Measurements from ENCODE around the gene SRPK2. TPM values are rescaled to one million over a fixed set of nuclear protein-coding genes. Genes with fewer than 3 reads are reported as not detected.
A peak's percentile ranks its signal among the peaks of the same experiment; 100 is the strongest.

SRPK2 gene
- total RNA-seq, 1 experiment from 2014 or later: 21.6 TPM

DNA sequence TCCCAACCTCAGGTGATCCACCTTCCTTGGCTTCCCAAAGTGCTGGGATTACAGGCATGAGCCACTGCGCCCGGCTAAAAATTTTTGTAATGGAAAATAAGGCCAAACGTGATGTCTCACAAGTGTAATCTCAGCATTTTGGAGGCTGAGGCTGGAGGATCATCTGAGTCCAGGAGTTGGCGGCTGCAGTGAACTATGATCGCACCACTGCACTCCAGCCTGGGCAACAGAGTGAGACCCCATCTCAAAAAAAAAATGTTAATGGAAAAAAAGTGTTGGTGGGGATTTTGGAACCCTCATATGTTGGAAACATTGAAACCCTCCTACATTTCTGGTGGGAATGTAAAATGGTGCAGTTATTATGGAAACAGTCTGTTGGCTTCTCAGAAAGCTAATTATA is 2.7 kb upstream of the SRPK2 start:
- Histone ChIP-seq H3F3A (ENCODE audit: low read length, unreplicated experiment) (no peaks in the 10 kb centered on the region), H3K27me3 (ENCODE audit: low read length) (no peaks in the 10 kb centered on the region), H3K9me3 (ENCODE audit: low read length) (no peaks in the 10 kb centered on the region), H3K36me3 (ENCODE audit: low read depth, low read length) (no peaks in the 10 kb centered on the region), H3K79me2 (ENCODE audit: low read length) (peaks cover 16% of the 10 kb centered on the region), H3K4me1 (ENCODE audit: insufficient read depth, low read length) (peaks cover 8% of the 10 kb centered on the region; the same call in 1 of the 2 replicates), H2AFZ (ENCODE audit: low read length) (no peak overlapping the region), H3K4me3 (ENCODE audit: low read length) (no peak overlapping the region), H4K20me1 (ENCODE audit: low read length) (peaks cover 7% of the 10 kb centered on the region), H3K9me2 (replicated peaks; ENCODE audit: low read length) (no peaks in the 10 kb centered on the region), H3K9ac (ENCODE audit: low read length) (no peak overlapping the region), H3K4me2 (ENCODE audit: low read length) (no peak overlapping the region), H3K27ac (ENCODE audit: low read length) (no peak overlapping the region)
- no peak for ATAC-seq
- CTCF ChIA-PET: no interaction called here
- no TSS peak for BruUV-seq (replicated peaks)
- TF ChIP-seq CTCF (conservative IDR thresholded peaks at IDR 0.05; ENCODE audit: low read depth, low read length) (no peak), EZH2 (IDR thresholded peaks at IDR 0.05; ENCODE audit: low read length, unreplicated experiment) (no peak), EZH2phosphoT487 (IDR thresholded peaks at IDR 0.05; ENCODE audit: borderline replicate concordance, low read length) (no peak)
- intact Hi-C loops (cut with micrococcal nuclease): loop anchor here (10.0 kb wide), 1 partner anchor 653 kb away; no protein-coding TSS in a partner anchor
- POLR2A ChIA-PET (ENCODE audit: unreplicated experiment): interaction anchor here (0.7 kb wide), 1 partner anchor 8 kb away, joined by 4 read pairs; no protein-coding TSS in a partner anchor
- DNase-seq: no peak

- POLR2A ChIA-PET (ENCODE audit: unreplicated experiment): interaction anchor here (0.7 kb wide), 1 partner anchor 31 kb away, joined by 8 read pairs; no protein-coding TSS in a partner anchor
- H3K4me3 ChIP-seq (ENCODE audit: low read length): no peak overlapping the region; the same call in 1 of the 2 replicates
- no peak overlapping the region for H3K4me2 ChIP-seq (ENCODE audit: low read length)
- intact Hi-C loops (cut with micrococcal nuclease): loop anchor here (5.0 to 10.0 kb wide), 2 partner anchors 378 to 655 kb away; partner anchors contain the start of gene KMT2E
- TF ChIP-seq EZH2 (IDR thresholded peaks at IDR 0.05; ENCODE audit: low read length, unreplicated experiment) (no peak), EZH2phosphoT487 (IDR thresholded peaks at IDR 0.05; ENCODE audit: borderline replicate concordance, low read length) (no peak), CTCF (conservative IDR thresholded peaks at IDR 0.05; ENCODE audit: low read depth, low read length) (no peak)
- no TSS peak for BruUV-seq (replicated peaks)
- no peaks in the 10 kb centered on the region for H3F3A ChIP-seq (ENCODE audit: low read length, unreplicated experiment)
- no peak for ATAC-seq
- H3K4me1 ChIP-seq (ENCODE audit: insufficient read depth, low read length): peaks cover 8% of the 10 kb centered on the region; the same call in 1 of the 2 replicates
- H3K9ac ChIP-seq (ENCODE audit: low read length): no peak overlapping the region
- DNase-seq: no peak
- no peaks in the 10 kb centered on the region for H3K9me3 ChIP-seq (ENCODE audit: low read length)
- H3K27ac ChIP-seq (ENCODE audit: low read length): no peak overlapping the region
- no peaks in the 10 kb centered on the region for H3K9me2 ChIP-seq (replicated peaks; ENCODE audit: low read length)
- no peaks in the 10 kb centered on the region for H3K36me3 ChIP-seq (ENCODE audit: low read depth, low read length)
- H3K27me3 ChIP-seq (ENCODE audit: low read length): no peaks in the 10 kb centered on the region
- H2AFZ ChIP-seq (ENCODE audit: low read length): no peak overlapping the region
- H4K20me1 ChIP-seq (ENCODE audit: low read length): peaks cover 7% of the 10 kb centered on the region
- H3K79me2 ChIP-seq (ENCODE audit: low read length): peaks cover 28% of the 10 kb centered on the region
- CTCF ChIA-PET: no interaction called here
These were observed 1.2 kb upstream of the SRPK2 start for GRCh38 chr7:105389889-105390288.

DNA sequence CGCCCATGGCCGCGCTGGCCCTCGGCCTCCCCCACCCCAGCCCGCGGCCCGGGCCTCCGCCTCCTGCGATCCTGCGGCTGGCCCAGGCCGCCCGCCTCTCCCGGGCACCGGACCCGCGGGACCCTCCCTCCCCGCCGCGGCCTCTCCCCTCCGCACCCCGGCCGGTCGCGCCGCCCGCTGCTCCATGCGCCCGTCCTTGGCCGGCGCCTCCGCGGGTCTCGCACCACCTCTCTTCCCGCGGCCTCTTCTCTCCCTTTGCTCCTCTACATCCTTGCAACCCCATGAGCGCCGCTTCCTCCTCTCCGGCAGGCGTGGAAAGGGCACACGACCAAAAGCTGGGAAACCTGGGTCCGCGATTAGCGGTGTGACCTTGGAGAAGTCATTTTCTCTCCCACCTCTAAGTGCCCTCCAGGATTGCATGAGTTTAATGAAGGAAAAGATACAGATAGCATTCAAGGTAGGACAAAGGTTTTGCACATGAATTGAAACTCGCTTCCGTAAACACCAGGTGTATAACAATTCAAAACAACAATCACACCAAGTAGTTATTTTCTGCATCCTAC is 448 bp upstream of the SRPK2 start:
- Histone ChIP-seq H3K4me1 (ENCODE audit: insufficient read depth, low read length) (peaks cover 8% of the 10 kb centered on the region; the same call in 1 of the 2 replicates), H3K27me3 (ENCODE audit: low read length) (no peaks in the 10 kb centered on the region), H2AFZ (ENCODE audit: low read length) (peak overlapping the region; percentile 87), H3K27ac (ENCODE audit: low read length) (no peak overlapping the region), H3K9me3 (ENCODE audit: low read length) (no peaks in the 10 kb centered on the region), H3F3A (ENCODE audit: low read length, unreplicated experiment) (no peaks in the 10 kb centered on the region), H3K4me3 (ENCODE audit: low read length) (peak overlapping the region; percentile 94), H3K4me2 (ENCODE audit: low read length) (peak overlapping the region; percentile 74), H3K9me2 (replicated peaks; ENCODE audit: low read length) (no peaks in the 10 kb centered on the region), H3K9ac (ENCODE audit: low read length) (peak overlapping the region; percentile 53; the same call in 1 of the 2 replicates), H4K20me1 (ENCODE audit: low read length) (peaks cover 7% of the 10 kb centered on the region), H3K79me2 (ENCODE audit: low read length) (peaks cover 34% of the 10 kb centered on the region), H3K36me3 (ENCODE audit: low read depth, low read length) (no peaks in the 10 kb centered on the region)
- intact Hi-C loops (cut with micrococcal nuclease): loop anchor here (5.0 kb wide), 1 partner anchor 377 kb away; the partner anchor contains the start of gene KMT2E
- ChIA-PET POLR2A (ENCODE audit: unreplicated experiment) (interaction anchor here (0.6 to 0.7 kb wide), 3 partner anchors 30 to 727 kb away, joined by 3 to 14 read pairs (median 8); no protein-coding TSS in a partner anchor), CTCF (interaction anchor here (0.6 kb wide), 1 partner anchor 377 kb away, joined by 6 read pairs; no protein-coding TSS in a partner anchor)
- no TSS peak for BruUV-seq (replicated peaks)
- TF ChIP-seq EZH2phosphoT487 (IDR thresholded peaks at IDR 0.05; ENCODE audit: borderline replicate concordance, low read length): no peak
- no peak for TF ChIP-seq CTCF (conservative IDR thresholded peaks at IDR 0.05; ENCODE audit: low read depth, low read length)
- no peak for TF ChIP-seq EZH2 (IDR thresholded peaks at IDR 0.05; ENCODE audit: low read length, unreplicated experiment)
- DNase-seq: peak; percentile 52
- ATAC-seq: peak; percentile 62

Measured in PC-3 (cell line).